Rectal smooth muscle tissue (tissue), 1 donor: ENCODE results near the gene CATSPERB.
"Not testable (repeated sequence)": the region's sequence is repeated elsewhere in the genome, so short reads cannot be mapped to it uniquely, and the experiment has no call there.

Experiments used
- H3K27ac ChIP-seq: one replicate; pipeline ENCODE4 v1.7.0; 2013; ENCODE audit warnings: low read depth, low read length, inconsistent platforms
- H3K27me3 ChIP-seq: one replicate; pipeline ENCODE4 v1.7.0; 2013; ENCODE audit warnings: low read length; ENCODE audit not compliant: control insufficient read depth, insufficient read depth
- H3K36me3 ChIP-seq: one replicate; pipeline ENCODE4 v1.7.0; 2013; ENCODE audit warnings: low read length; ENCODE audit not compliant: control insufficient read depth, insufficient read depth
- H3K4me1 ChIP-seq: one replicate; pipeline ENCODE4 v1.7.0; 2013; ENCODE audit warnings: low read length; ENCODE audit not compliant: control insufficient read depth, insufficient read depth
- H3K4me3 ChIP-seq: one replicate; pipeline ENCODE4 v1.7.0; 2013; ENCODE audit warnings: low read length
- H3K9ac ChIP-seq: one replicate; pipeline ENCODE4 v1.7.0; 2013; ENCODE audit warnings: low read length

CATSPERB gene

GRCh38 chr14:91749868-91750267 lies 18.0 kb upstream of the CATSPERB start:
- no peaks in the 10 kb centered on the region for H3K27me3 ChIP-seq
- H3K4me1 ChIP-seq: no peaks in the 10 kb centered on the region
- H3K27ac ChIP-seq: no peak overlapping the region
- no peak overlapping the region for H3K9ac ChIP-seq
- H3K4me3 ChIP-seq: no peak overlapping the region
- no peaks in the 10 kb centered on the region for H3K36me3 ChIP-seq

GRCh38 chr14:91748049-91748448 lies 16.2 kb upstream of the CATSPERB start:
- no peaks in the 10 kb centered on the region for H3K4me1 ChIP-seq
- no peak overlapping the region for H3K9ac ChIP-seq
- no peak overlapping the region for H3K27ac ChIP-seq
- no peaks in the 10 kb centered on the region for H3K36me3 ChIP-seq
- no peak overlapping the region for H3K4me3 ChIP-seq
- H3K27me3 ChIP-seq: no peaks in the 10 kb centered on the region

DNA sequence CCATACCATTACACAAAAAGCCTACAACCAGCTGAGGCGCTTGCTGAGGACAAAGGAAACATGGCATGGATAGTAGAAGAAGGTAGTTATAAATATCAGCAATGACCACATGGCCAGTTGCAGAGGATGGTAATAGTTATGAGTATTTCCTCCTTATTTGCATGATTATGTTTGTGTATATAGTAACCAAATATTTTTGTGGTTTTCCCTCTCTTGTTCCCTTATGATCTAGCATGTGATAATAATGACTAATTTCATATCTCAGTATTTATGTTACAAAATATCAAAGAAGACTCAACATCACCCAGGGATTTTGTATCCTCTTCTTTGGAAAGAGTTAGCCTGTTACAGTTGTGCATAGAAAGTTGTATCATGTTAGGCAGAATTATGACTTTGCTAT lies 13.5 kb upstream of the CATSPERB start:
- Histone ChIP-seq H3K27me3 (no peaks in the 10 kb centered on the region), H3K36me3 (no peaks in the 10 kb centered on the region), H3K4me1 (no peaks in the 10 kb centered on the region), H3K9ac (no peak overlapping the region), H3K27ac (no peak overlapping the region), H3K4me3 (no peak overlapping the region)

- H3K27me3 ChIP-seq: no peaks in the 10 kb centered on the region
- no peaks in the 10 kb centered on the region for H3K36me3 ChIP-seq
- H3K4me1 ChIP-seq: no peaks in the 10 kb centered on the region
- H3K27ac ChIP-seq: no peak overlapping the region
- no peak overlapping the region for H3K9ac ChIP-seq
- H3K4me3 ChIP-seq: no peak overlapping the region
Observed at GRCh38 chr14:91744068-91744480, 12.2 kb upstream of the CATSPERB start.

GRCh38 chr14:91743305-91743653 lies 11.4 kb upstream of the CATSPERB start:
- H3K27ac ChIP-seq: no peak overlapping the region
- H3K4me1 ChIP-seq: no peaks in the 10 kb centered on the region
- H3K9ac ChIP-seq: no peak overlapping the region
- no peak overlapping the region for H3K4me3 ChIP-seq
- no peaks in the 10 kb centered on the region for H3K27me3 ChIP-seq
- H3K36me3 ChIP-seq: no peaks in the 10 kb centered on the region

GRCh38 chr14:91742621-91743304 lies 10.9 kb upstream of the CATSPERB start:
- Histone ChIP-seq H3K27ac (no peak overlapping the region), H3K4me1 (no peaks in the 10 kb centered on the region), H3K27me3 (no peaks in the 10 kb centered on the region)

GRCh38 chr14:91739867-91740266 lies 8.0 kb upstream of the CATSPERB start:
- not testable (repeated sequence) for H3K36me3 ChIP-seq, H3K9ac ChIP-seq, H3K4me1 ChIP-seq, H3K27ac ChIP-seq, H3K27me3 ChIP-seq, H3K4me3 ChIP-seq

More at GRCh38 chr14:91742621-91743304, 10.9 kb upstream of the CATSPERB start:
- Histone ChIP-seq H3K36me3 (no peaks in the 10 kb centered on the region), H3K9ac (no peak overlapping the region), H3K4me3 (no peak overlapping the region)

DNA sequence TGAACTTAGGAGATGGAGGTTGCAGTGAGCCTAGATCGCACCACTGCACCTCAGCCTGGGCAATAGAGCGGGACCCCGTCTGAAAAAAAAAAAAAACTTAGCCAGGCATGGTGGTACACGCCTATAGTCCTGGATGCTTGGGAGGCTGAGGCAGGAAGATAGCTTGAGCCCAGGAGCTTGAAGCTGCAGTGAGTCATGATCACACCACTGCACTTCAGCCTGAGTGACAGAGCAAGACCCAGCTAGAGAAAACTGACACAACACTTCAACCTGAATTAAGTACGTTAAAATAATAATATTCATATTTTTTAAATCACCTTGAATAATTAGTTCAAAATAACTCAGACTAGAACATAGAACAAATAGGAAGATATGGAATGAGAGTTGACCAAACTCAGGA lies 5.7 kb upstream of the CATSPERB start:
- no peaks in the 10 kb centered on the region for H3K27me3 ChIP-seq
- no peaks in the 10 kb centered on the region for H3K4me1 ChIP-seq
- no peaks in the 10 kb centered on the region for H3K36me3 ChIP-seq
- no peak overlapping the region for H3K27ac ChIP-seq
- no peak overlapping the region for H3K4me3 ChIP-seq
- H3K9ac ChIP-seq: no peak overlapping the region

DNA sequence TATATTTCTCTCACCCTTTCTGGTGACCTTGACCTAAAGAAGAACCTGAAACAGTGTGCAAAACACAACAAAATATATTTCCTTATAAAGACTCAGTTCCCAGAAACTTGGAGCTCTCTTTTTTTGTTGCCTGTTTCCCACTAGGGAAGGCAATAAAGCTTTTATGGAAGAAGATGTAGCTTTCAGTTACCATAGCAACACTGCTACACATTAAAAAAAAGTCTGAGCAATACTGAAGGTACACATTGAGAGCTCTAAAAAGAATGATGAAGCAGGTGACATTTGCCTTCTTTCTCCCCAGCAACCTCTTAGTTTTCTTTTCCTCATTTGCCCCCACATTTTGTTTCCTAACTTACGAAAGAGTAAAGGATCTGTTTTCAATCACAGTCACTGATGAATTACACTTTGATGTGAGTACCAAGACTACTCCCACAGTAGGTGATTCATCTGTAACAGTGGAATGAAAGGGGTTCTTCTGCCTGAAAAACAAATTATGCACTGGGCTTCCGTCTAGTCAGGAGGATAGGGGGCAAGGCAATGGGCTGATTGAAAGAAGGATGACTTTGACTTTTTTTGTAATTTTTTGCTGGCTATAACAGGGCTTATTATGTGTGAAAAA lies 1.1 kb upstream of the CATSPERB start:
- Histone ChIP-seq H3K27ac (no peak overlapping the region), H3K9ac (no peak overlapping the region), H3K27me3 (no peaks in the 10 kb centered on the region)

DNA sequence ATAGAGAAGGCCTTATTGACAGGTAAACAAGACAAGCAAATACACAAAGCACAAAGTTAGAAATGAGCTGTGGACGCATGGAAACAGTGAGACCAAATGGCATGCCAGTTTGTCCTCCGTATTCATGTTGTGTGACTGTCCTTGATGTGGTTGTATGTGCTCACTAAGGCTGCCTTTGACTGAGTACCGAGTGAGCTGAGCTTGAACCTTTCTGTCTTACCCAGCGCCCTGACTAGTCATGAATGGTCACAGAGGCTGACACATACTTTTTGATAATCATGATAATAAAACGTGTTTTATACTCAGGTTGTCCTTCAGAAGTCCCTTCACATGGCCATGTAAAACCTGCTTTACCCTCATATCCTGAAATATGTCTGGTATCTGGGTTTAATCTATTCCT lies 553 bp upstream of the CATSPERB start:
- no peak overlapping the region for H3K4me3 ChIP-seq
- no peaks in the 10 kb centered on the region for H3K36me3 ChIP-seq
- no peak overlapping the region for H3K27ac ChIP-seq
- no peaks in the 10 kb centered on the region for H3K4me1 ChIP-seq
- no peaks in the 10 kb centered on the region for H3K27me3 ChIP-seq
- H3K9ac ChIP-seq: no peak overlapping the region

More for the DNA sequence above, 1.1 kb upstream of the CATSPERB start:
- Histone ChIP-seq H3K4me1 (no peaks in the 10 kb centered on the region), H3K4me3 (no peak overlapping the region), H3K36me3 (no peaks in the 10 kb centered on the region)

DNA sequence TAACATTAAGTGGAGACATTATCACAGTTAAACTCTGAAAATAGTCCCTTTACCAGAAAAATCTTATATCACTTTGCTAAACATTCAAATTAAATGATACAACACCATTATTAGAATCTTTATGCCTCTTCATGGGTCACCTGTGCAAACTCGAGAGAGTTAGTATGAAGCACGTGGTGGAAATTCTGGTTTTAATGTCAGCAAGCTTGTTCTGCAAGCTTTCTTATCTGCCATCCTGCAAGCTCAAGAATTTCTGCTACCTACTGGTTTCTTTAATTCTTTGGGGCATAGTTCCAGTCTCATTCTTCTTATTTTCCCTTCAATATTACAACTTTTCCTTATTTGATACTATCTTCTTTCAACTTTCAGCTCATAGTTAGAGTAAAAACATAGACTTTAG lies 868 bp downstream of the CATSPERB start:
- Histone ChIP-seq H3K27me3 (no peaks in the 10 kb centered on the region), H3K4me1 (peaks cover 2% of the 10 kb centered on the region), H3K36me3 (no peaks in the 10 kb centered on the region), H3K4me3 (no peak overlapping the region), H3K9ac (no peak overlapping the region), H3K27ac (no peak overlapping the region)

DNA sequence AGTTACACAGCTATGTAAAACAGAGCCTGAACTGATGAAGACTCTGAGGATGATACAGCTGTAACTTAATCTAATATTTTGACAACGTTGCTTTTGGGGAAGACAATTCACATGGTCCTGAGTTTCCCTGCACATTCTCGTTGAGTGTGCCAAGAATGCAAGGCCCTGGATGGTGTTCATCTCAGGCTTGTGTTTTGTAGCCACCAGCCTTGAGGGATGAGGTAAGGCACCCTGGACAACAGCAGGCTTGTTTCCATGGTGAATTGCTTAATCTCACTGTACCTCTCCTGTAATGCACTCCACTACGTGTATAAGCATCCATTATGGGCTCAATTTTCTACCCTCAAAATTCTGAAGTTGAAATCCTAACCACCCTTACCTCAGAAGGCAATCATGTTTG lies 2.1 kb downstream of the CATSPERB start:
- Histone ChIP-seq H3K27ac (peak overlapping the region; percentile 39), H3K36me3 (no peaks in the 10 kb centered on the region), H3K27me3 (no peaks in the 10 kb centered on the region), H3K4me3 (no peak overlapping the region), H3K9ac (no peak overlapping the region), H3K4me1 (peaks cover 2% of the 10 kb centered on the region)

DNA sequence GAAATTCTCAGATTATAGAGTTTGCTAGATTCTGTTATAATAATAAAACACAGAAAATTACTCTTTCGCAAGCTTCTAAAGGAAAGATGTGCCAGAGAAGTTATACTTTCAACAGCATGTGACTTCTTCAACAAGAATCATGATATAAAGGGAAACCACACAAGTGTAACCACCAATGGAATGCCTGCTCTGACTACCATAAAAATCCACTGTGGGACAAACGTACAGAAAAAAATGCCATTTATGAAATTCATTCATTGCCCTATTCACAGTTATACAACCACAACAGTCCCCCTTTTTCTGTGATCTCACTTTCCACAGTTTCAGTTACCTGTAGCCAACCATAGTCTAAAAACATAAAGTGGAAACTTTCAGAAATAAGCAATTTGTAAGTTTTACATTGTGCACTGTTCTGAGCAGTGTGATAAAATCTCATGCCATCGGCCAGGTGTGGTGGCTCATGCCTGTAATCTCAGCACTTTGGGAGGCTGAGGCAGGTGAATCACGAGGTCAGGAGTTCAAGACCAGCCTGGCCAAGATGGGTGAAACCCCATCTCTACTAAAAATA lies 3.2 kb downstream of the CATSPERB start:
- no peak overlapping the region for H3K4me3 ChIP-seq
- H3K36me3 ChIP-seq: no peaks in the 10 kb centered on the region
- no peaks in the 10 kb centered on the region for H3K27me3 ChIP-seq
- peaks cover 2% of the 10 kb centered on the region for H3K4me1 ChIP-seq
- no peak overlapping the region for H3K9ac ChIP-seq
- no peak overlapping the region for H3K27ac ChIP-seq
